HepG2 (cell line): ENCODE measurements around the gene RRBP1. TPM values are rescaled to one million over a fixed set of nuclear protein-coding genes. Genes with fewer than 3 reads are reported as not detected.

Experiments
- ATAC-seq: fragments of 200-7000 bp; cut with Tn5 transposase; 3 replicates; pipeline ENCODE4 v1.9.1; 2020; ENCODE audit warnings: mild to moderate bottlenecking, moderate library complexity
- BruUV-seq: library from RNA; stranded (reverse); fragments of 400-500 nt; replicated peaks from 2 replicates; lab custom pipeline; 2021; lab: Mats Ljungman, UMichigan
- CTCF ChIA-PET: fragments of 300-600 bp; formaldehyde crosslinking; extraction: SDS; loops from one replicate; lab custom pipeline; 2021; ENCODE audit warnings: low total read pairs, inconsistent platforms, low intra/inter-chr PET ratio; lab: Yijun Ruan, JAX
- POLR2A ChIA-PET: fragments of 350-600 bp; sonication (Branson Sonifier 250); formaldehyde crosslinking; loops from one replicate; lab custom pipeline; 2020; ENCODE audit warnings: antibody characterized with exemption, inconsistent platforms; lab: Yijun Ruan, JAX
- DNase-seq: peaks from one replicate; pipeline ENCODE4 v3.0.0-alpha.2; 2015; ENCODE audit warnings: low spot score
- FAIRE-seq: peaks from 3 replicates; lab custom pipeline; 2011; peaks lifted over from hg19 to GRCh38; lab: Jason Lieb, UNC
- H2AFZ ChIP-seq: one replicate; pipeline ENCODE4 v1.6.1; 2011; ENCODE audit warnings: low read length, inconsistent platforms
- H3K27ac ChIP-seq: fragments of 300-600 bp; 3 replicates; pipeline ENCODE4 v1.8.0; 2011; ENCODE audit warnings: mixed run types, mild to moderate bottlenecking, mixed read lengths, low read length, inconsistent platforms; ENCODE audit not compliant: insufficient read depth; ENCODE audit errors: extremely low read length
- H3K27me3 ChIP-seq, 2 experiments: fragments of 200-600 bp in 1 of 2; 2 replicates in 1 of 2; 3 replicates in 1 of 2; pipeline versions ENCODE4 v1.6.0 to v1.8.0; 2011; ENCODE audit warnings: low read length in 2 of 2, mild to moderate bottlenecking in 2 of 2, moderate library complexity in 2 of 2, inconsistent platforms in 1 of 2; ENCODE audit not compliant: insufficient read depth in 2 of 2, control insufficient read depth in 1 of 2
- H3K36me3 ChIP-seq, 2 experiments: fragments of 200-600 bp in 1 of 2; replicated peaks in 1 of 2; 2 replicates in 1 of 2; 3 replicates in 1 of 2; pipeline versions ENCODE4 v1.5.1 to v1.8.0; 2011; ENCODE audit warnings: low read length in 2 of 2, inconsistent platforms in 1 of 2; ENCODE audit not compliant: insufficient read depth in 2 of 2, control insufficient read depth in 1 of 2
- H3K4me1 ChIP-seq: 2 replicates; pipeline ENCODE4 v1.5.1; 2012; ENCODE audit warnings: low read length, inconsistent platforms; ENCODE audit not compliant: insufficient read depth
- H3K4me2 ChIP-seq: 2 replicates; pipeline ENCODE4 v1.6.0; 2011; ENCODE audit warnings: low read depth, low read length, inconsistent platforms
- H3K4me3 ChIP-seq, 3 experiments: fragments of 200-600 bp in 1 of 3; sonication (generic), shearing (Covaris generic) in 1 of 3; replicated peaks in 1 of 3; 2 replicates each; pipeline ENCODE4 v1.5.1; 2011 to 2016; ENCODE audit warnings: low read length in 3 of 3, inconsistent platforms in 2 of 3, low read depth in 2 of 3, mild to moderate bottlenecking in 2 of 3, control low read depth in 1 of 3, mixed read lengths in 1 of 3; ENCODE audit not compliant: insufficient read depth in 1 of 3
- H3K79me2 ChIP-seq: one replicate; pipeline ENCODE4 v1.6.1; 2011; ENCODE audit warnings: low read length, inconsistent platforms; ENCODE audit not compliant: insufficient read depth
- H3K9ac ChIP-seq: 2 replicates; pipeline ENCODE4 v1.6.0; 2011; ENCODE audit warnings: mild to moderate bottlenecking, low read depth, low read length, inconsistent platforms; ENCODE audit not compliant: insufficient read depth
- H3K9me3 ChIP-seq: 2 replicates; pipeline ENCODE4 v1.5.1; 2012; ENCODE audit warnings: mild to moderate bottlenecking, low read length
- H4K20me1 ChIP-seq: 2 replicates; pipeline ENCODE4 v1.6.0; 2011; ENCODE audit warnings: inconsistent platforms, mild to moderate bottlenecking, low read length, moderate library complexity; ENCODE audit not compliant: insufficient read depth
- BCL3 ChIP-seq: sonication (generic); formaldehyde crosslinking; IDR thresholded peaks from 2 replicates; pipeline ENCODE4 v1.5.1; 2020; ENCODE audit warnings: mild to moderate bottlenecking, missing genetic modification reagents, moderate library complexity
- CHD2 ChIP-seq: IDR thresholded peaks from 2 replicates; pipeline ENCODE4 v1.6.1; 2011; ENCODE audit warnings: low read depth, low read length, improper control_type of control experiment
- LCORL ChIP-seq, 2 experiments: fragments of 450-650 bp in 1 of 2; sonication (generic) in 1 of 2; formaldehyde crosslinking in 1 of 2; IDR thresholded peaks; 2 replicates each; pipeline versions ENCODE4 v1.5.0 to v1.6.1; 2017 to 2020; ENCODE audit warnings: antibody characterized with exemption in 1 of 2, missing genetic modification reagents in 1 of 2
- MLLT10 ChIP-seq: sonication (generic); formaldehyde crosslinking; IDR thresholded peaks from 2 replicates; pipeline ENCODE4 v1.4.0; 2020; ENCODE audit warnings: missing genetic modification reagents
- MNT ChIP-seq: fragments of 450-650 bp; IDR thresholded peaks from 2 replicates; pipeline ENCODE4 v1.6.1; 2016
- NFE2L1 ChIP-seq: sonication (generic); formaldehyde crosslinking; IDR thresholded peaks from 2 replicates; pipeline ENCODE4 v1.4.0; 2020; ENCODE audit warnings: missing genetic modification reagents, mild to moderate bottlenecking, borderline replicate concordance
- PAX8 ChIP-seq: sonication (generic); formaldehyde crosslinking; IDR thresholded peaks from 2 replicates; pipeline ENCODE4 v1.8.0; 2022; ENCODE audit warnings: mild to moderate bottlenecking, missing genetic modification reagents, borderline replicate concordance
- PTBP1 ChIP-seq: fragments of 200-400 bp; formaldehyde crosslinking; IDR thresholded peaks from 2 replicates; pipeline ENCODE4 v1.6.1; 2018; ENCODE audit warnings: low read length, low read depth; ENCODE audit not compliant: poor library complexity, severe bottlenecking
- TEAD3 ChIP-seq: optimal IDR thresholded peaks from 2 replicates; pipeline ENCODE3; 2016; ENCODE audit warnings: borderline replicate concordance
- ZKSCAN5 ChIP-seq: sonication (generic); formaldehyde crosslinking; IDR thresholded peaks from 2 replicates; pipeline ENCODE4 v1.5.1; 2020; ENCODE audit warnings: mild to moderate bottlenecking, missing genetic modification reagents
- ZNF740 ChIP-seq: sonication (generic); formaldehyde crosslinking; IDR thresholded peaks from 2 replicates; pipeline ENCODE4 v1.4.0; 2020; ENCODE audit warnings: missing genetic modification reagents
- ZNF768 ChIP-seq: sonication (generic); formaldehyde crosslinking; IDR thresholded peaks from 2 replicates; pipeline ENCODE4 v1.4.0; 2020; ENCODE audit warnings: missing genetic modification reagents
- WGBS: methylation state at CpG from one replicate; pipeline ENCODE4 v1.1.6; 2017; ENCODE audit warnings: low lambda C conversion rate; 5-methylcytosine and 5-hydroxymethylcytosine counted together
- in situ Hi-C: cut with HindIII; loops from 2 replicates; pipeline ENCODE4 v1.10.0; 2017; ENCODE audit warnings: low pct_unique_long_range_greater_than_20kb; ENCODE audit not compliant: extremely low pct_ligation_motif_present
- intact Hi-C: fragments of 100-400 bp; cut with micrococcal nuclease; formaldehyde crosslinking; loops from one replicate; pipeline ENCODE4 v1.10.0; 2022; ENCODE audit not compliant: unreplicated experiment
- polyA plus RNA-seq, 8 experiments: library from polyadenylated mRNA; depleted of rRNA in 3 of 8; stranded (reverse) in 7 of 8; unstranded in 1 of 8; fragments of >200 nt; fragmentation: Illumina TruSeq in 4 of 8; extraction: Trizol in 4 of 8; gene quantifications; 2 replicates each; pipeline versions ENCODE4 v1.2.1 to v1.2.3, GENCODE V29; 2011 to 2016; ENCODE audit warnings: low read depth in 4 of 8, missing spikeins in 1 of 8, mixed read lengths in 1 of 8; ENCODE audit not compliant: insufficient read depth in 1 of 8
- total RNA-seq, 5 experiments: library from RNA; depleted of rRNA; stranded (reverse); fragments of >200 nt; fragmentation: Illumina TruSeq; extraction: Trizol; gene quantifications; 2 replicates each; pipeline ENCODE4 v1.2.3, GENCODE V29; 2016; ENCODE audit warnings: low read depth in 1 of 5
- TF ChIP-seq, protein P1 (sequence below): sonication (generic); formaldehyde crosslinking; IDR thresholded peaks from 2 replicates; pipeline ENCODE4 v1.9.0; 2022; ENCODE audit warnings: low read depth, missing genetic modification reagents
- TF ChIP-seq, protein P2 (sequence below): IDR thresholded peaks from 2 replicates; pipeline ENCODE4 v1.6.1; 2016

RRBP1 gene
- total and polyA plus RNA-seq, 2 of the 13 experiments (the other 11 are each of a cell fraction or from before 2014, with no cell fraction given) = 150 to 222 TPM

GRCh38 chr20:17730071-17730470 lies 48.0 kb upstream of the RRBP1 start:
- BruUV-seq = no TSS peak
- intact Hi-C loops (loop anchor here (10.0 kb wide), 1 partner anchor 705 kb away; no protein-coding TSS in a partner anchor), in situ Hi-C loops (no loop called here)
- peaks cover 26% of the 10 kb centered on the region for H3K4me1 ChIP-seq
- H3K27me3 ChIP-seq = peaks cover 15 to 79% of the 10 kb centered on the region in 2 experiments; a peak in 4 of 5 replicates
- H3K4me3 ChIP-seq = no peak overlapping the region
- no peaks in the 10 kb centered on the region for H3K36me3 ChIP-seq
- no peak overlapping the region for H3K9ac ChIP-seq
- 74% methylated on average over 10 of the region's 10 CpGs for WGBS
- DNase-seq (no peak), ATAC-seq (no peak), FAIRE-seq (no peak)
- POLR2A ChIA-PET = interaction anchor here (2.5 kb wide), 1 partner anchor 48 kb away, joined by 7 read pairs; the partner anchor contains the start of gene RRBP1
- no peak overlapping the region for H3K27ac ChIP-seq
- no peak for TF ChIP-seq PTBP1
- TF ChIP-seq ZNF740 (CRISPR knock-in tag) = no peak
- TF ChIP-seq MLLT10 (CRISPR knock-in tag) = no peak
- no peak for TF ChIP-seq ZNF768 (CRISPR knock-in tag)
- no peak for TF ChIP-seq CHD2
- TF ChIP-seq NFE2L1 = no peak
- no peak for TF ChIP-seq BCL3 (CRISPR knock-in tag)
- 0 out of 2 replicates have a peak, but pooled peaks have one; percentile 25 for TF ChIP-seq ZKSCAN5 (CRISPR knock-in tag)
- peak; percentile 95 for TF ChIP-seq MNT
- TF ChIP-seq, protein P1, sequence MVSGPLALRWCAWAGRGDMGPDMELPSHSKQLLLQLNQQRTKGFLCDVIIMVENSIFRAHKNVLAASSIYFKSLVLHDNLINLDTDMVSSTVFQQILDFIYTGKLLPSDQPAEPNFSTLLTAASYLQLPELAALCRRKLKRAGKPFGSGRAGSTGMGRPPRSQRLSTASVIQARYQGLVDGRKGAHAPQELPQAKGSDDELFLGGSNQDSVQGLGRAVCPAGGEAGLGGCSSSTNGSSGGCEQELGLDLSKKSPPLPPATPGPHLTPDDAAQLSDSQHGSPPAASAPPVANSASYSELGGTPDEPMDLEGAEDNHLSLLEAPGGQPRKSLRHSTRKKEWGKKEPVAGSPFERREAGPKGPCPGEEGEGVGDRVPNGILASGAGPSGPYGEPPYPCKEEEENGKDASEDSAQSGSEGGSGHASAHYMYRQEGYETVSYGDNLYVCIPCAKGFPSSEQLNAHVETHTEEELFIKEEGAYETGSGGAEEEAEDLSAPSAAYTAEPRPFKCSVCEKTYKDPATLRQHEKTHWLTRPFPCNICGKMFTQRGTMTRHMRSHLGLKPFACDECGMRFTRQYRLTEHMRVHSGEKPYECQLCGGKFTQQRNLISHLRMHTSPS (CRISPR knock-in tag) = no peak
- TF ChIP-seq TEAD3 (CRISPR knock-in tag) = no peak
- TF ChIP-seq LCORL (IDR thresholded peaks at IDR 0.05) = no peak
- TF ChIP-seq LCORL (CRISPR knock-in tag; IDR thresholded peaks at IDR 0.05) = no peak
- TF ChIP-seq, protein P2, sequence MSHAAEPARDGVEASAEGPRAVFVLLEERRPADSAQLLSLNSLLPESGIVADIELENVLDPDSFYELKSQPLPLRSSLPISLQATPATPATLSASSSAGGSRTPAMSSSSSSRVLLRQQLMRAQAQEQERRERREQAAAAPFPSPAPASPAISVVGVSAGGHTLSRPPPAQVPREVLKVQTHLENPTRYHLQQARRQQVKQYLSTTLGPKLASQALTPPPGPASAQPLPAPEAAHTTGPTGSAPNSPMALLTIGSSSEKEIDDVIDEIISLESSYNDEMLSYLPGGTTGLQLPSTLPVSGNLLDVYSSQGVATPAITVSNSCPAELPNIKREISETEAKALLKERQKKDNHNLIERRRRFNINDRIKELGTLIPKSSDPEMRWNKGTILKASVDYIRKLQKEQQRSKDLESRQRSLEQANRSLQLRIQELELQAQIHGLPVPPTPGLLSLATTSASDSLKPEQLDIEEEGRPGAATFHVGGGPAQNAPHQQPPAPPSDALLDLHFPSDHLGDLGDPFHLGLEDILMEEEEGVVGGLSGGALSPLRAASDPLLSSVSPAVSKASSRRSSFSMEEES = no peak
- TF ChIP-seq PAX8 = no peak
- H4K20me1 ChIP-seq = no peaks in the 10 kb centered on the region
- CTCF ChIA-PET = no interaction called here
- H3K79me2 ChIP-seq = no peaks in the 10 kb centered on the region
- H3K4me2 ChIP-seq = no peak overlapping the region
- no peaks in the 10 kb centered on the region for H3K9me3 ChIP-seq
- H2AFZ ChIP-seq = no peak overlapping the region
